ENCODE results near the gene ACSBG1.

ACSBG1 gene, protein sequence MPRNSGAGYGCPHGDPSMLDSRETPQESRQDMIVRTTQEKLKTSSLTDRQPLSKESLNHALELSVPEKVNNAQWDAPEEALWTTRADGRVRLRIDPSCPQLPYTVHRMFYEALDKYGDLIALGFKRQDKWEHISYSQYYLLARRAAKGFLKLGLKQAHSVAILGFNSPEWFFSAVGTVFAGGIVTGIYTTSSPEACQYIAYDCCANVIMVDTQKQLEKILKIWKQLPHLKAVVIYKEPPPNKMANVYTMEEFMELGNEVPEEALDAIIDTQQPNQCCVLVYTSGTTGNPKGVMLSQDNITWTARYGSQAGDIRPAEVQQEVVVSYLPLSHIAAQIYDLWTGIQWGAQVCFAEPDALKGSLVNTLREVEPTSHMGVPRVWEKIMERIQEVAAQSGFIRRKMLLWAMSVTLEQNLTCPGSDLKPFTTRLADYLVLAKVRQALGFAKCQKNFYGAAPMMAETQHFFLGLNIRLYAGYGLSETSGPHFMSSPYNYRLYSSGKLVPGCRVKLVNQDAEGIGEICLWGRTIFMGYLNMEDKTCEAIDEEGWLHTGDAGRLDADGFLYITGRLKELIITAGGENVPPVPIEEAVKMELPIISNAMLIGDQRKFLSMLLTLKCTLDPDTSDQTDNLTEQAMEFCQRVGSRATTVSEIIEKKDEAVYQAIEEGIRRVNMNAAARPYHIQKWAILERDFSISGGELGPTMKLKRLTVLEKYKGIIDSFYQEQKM

DNA sequence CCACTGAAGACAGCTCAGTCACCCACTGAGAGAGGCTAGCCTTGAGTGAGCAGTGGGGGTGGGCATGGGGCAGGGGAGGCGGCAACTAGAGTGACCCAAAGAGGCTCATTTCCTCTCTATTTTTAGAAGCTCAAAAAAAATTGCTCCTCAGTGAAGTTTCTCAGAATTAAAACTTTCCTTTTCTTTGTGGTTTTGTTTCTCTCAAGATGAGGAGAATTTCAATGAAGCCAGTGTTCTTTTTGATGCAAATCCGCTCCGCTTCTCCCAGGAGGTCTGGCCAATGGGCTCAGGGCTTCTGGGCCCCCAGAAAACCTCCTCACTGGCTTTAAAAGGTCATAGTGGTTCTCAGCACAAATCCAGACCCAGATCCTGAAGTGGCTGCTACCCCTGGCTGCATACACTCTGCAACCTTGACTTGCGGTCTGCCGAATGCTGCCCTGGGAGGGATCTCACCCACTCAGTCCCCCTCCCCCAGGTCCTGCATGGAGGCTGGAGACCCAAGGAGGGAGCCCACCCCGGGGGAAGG lies at the start of gene ACSBG1:
TSS of gene ACSBG1 (minus strand) at position 51 of the 526 bp plus-strand sequence. CDS start 64 bp downstream, outside the sequence.
- no peak for DNase-seq (ENCODE audit: low read depth)

DNA sequence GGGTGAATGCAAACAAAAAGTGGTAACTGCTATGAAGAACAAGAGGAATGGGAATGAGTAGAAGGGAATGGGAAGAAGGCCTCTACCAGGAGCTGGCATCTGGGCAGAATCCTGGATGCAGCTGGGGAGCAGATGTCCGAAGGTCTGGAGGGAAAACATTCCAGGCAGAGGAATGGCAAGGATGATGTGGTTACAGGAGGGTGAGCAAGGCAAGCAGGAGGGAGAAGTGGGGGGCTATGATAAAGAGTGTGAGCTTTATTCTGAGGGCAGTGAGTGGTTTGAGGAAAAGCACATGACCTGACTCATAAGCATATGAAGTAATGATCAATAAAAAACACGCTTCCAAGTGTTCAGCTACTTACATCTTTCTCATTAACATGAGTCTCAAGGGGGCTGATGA lies 48.0 kb upstream of the ACSBG1 start:
- DNase-seq (ENCODE audit: low read depth), result no peak

DNA sequence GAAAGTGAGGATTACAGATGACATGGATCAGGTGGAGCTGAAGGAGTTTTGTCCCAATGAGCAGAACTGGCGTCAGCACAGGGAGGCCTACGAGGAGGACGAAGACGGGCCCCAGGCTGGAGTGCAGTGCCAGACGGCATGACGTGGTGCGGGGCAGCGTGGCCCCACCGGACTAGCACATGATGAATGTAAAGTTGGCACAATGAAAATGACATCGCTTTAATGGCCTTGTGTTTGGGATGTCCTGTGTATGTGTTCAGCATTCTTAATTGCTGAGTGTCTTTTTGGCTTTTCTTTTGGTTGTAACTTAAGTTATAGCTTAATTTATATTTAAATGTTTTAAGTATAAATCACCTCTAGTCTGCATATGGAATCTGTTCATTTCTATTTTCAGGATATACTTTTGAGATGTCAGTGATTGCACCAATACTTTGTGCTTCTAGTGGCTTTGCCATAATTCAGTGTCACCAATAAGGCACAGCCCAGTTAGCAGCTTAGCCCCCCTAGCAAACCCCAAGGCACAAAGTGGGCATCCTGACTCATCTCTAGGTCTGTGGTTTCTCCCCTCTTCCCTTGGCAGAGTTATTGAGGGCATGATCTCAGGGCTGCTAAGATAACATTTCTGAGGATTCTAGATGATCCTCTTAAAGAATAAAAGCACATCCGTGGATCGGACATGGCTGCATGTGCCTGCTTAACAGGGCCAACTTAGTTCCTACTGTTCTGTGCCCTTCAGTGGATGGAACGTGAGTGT lies 46.1 kb upstream of the ACSBG1 start:
- no peak for DNase-seq (ENCODE audit: low read depth)

DNA sequence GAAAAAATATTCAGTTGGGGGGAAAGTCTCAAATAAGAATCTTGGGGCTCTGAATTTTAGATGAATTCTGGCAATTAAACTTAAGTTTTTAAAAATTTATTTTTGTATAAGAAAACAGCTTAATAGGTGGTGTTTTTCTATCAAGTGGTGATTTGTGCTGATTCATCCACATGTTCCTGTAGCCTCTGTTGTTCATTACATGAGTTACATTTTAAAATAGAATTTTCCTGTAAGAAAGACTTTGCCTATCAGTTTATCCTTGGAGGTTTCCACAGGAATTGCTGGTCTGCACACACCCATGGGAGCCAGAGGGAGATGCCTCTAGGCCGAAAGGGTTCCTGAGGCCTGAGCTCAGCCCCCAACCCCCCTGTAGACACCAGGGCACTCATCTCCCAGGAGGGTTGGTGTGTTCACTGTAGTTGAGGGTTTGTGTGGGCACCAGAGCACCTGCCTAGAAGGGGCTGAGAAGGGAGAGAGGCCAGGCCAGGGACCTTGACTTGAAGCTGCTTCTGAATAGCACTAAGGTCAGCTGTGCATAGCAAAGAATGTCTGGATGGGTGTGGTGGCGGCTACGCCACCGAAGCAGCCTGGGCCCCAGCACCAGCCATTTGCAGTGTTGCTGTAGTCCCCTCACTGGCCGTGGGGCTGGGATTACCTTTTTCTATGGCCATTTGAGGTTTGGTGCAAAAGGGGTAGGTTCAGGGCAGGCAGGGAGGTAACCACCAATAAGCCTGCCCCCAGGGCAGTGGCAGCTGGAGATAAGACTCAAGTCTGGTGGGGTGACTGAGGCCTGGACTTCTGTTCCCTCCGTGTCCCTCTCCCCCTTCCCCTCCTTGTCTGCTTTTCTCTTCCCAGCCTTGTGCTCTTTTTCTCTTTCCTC lies 41.9 kb upstream of the ACSBG1 start:
- DNase-seq (ENCODE audit: low read depth), result no peak

DNA sequence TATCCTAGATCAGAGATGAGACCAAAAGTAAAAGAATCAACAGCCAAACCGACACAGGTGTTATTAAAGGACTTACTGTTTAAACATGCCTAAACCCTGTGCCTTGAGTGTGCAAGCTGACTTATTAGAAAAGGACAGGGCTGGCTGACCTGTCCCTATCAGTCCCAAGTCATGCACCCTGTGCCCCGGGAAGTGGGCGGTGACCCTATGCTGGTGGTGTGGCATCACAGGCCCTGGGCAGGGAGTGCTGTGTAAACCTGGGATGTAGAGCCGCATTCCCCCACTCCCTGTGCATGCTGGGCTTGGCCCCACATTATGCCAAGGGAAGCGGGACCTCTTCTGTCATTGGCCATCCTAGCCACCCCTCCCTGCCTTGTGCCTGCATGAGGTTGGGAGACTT lies 40.6 kb upstream of the ACSBG1 start:
- DNase-seq (ENCODE audit: low read depth), result no peak

DNA sequence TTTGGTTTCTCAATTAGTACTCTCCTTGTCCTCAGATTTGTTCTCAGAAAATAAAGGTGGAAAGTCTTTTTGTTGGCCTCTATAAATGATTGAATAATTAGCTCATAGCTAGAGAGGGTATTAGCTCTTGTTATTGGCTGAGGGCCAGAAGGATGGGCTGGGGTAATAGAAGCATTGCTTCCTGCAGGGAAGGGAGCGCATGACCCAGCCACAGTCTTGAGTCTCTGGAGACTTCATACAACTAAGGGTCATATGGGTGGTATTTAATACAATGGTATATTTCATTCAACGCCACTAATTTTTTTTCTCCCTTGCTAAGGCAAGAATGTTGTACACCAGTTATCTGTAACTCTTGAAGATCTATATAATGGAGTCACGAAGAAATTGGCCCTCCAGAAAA lies 38.4 kb upstream of the ACSBG1 start:
- no peak for DNase-seq (ENCODE audit: low read depth)

DNA sequence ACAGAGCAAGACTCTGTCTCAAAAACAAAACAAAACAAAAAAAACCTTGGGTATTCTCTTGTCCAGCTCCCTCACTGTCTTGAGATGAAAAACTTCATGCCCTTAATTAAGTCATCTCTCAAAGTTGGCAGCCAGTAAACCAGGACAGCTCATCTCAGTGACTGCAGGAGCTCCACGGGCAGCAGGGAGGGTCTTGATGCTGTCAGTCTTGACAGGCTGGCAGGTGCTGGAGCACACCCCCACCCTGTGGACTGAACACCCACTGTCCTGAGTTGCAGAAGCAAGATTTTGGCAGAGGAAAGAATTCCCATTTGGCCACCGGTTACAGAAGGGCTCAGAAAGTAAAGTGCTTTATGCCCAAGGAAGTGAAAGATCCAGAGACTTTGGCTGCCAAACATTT lies 38.0 kb upstream of the ACSBG1 start:
- DNase-seq (ENCODE audit: low read depth), result no peak

DNA sequence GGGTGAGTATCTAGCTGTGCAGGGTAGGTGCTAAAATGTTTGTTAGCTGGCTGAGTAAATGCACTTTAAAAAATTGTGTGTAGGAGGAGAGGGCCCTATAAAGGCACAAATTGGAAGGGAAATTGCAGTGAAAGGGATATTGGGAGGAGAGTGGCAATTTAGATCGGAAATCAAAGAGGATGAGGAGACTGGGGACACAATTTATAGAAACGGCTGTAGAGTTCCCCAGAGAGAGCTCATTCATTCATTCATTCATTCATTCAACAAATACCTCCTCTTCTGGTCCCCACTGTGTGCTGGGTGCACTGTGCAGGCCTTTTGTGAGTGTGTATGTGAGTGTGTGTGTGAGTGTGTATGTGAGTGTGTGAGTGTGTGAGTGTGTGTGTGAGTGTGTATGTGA lies 32.4 kb upstream of the ACSBG1 start:
- DNase-seq (ENCODE audit: low read depth), result no peak

DNA sequence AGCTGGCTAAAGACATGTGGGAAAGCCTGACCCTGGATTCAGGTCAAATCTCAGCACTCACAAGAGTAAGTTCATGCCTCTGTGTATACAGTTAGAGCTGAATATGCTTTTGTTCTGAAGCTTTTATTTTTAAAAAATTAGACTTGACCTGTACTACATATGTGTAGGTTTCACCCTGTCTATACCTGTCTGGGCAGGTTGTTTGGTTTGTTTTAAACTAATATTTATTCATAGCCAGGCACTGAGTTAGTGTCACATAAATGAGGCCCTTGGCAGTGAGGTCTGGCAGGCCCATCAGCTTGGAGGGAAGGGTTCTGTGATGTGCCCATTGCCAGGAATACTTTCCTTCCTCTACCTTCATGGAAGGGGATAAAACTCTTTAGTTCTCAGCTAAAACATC lies 31.9 kb upstream of the ACSBG1 start:
- DNase-seq (ENCODE audit: low read depth), result no peak

DNA sequence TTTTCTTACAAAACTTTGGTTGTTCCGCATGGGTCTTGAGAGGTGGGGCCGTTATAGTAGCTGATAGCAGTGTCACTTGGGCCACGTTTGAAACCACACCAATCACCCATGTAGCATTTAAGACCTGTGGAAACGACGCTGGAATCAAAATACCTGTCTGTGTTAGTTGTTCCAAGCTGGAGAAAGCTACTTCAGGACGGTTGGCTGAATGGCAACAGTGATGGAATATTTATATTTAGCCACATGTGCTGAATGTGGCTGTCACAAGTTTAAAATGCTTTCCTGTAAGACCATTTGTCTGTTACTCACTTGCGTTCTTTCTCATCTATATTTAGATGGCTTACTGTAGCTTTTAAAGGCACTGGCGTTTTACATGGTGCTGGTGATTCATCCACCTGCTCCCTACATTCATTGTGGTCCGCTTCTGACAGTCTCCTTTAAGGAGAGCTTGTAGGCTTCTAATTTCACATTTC lies 31.4 kb upstream of the ACSBG1 start:
- no peak for DNase-seq (ENCODE audit: low read depth)

DNA sequence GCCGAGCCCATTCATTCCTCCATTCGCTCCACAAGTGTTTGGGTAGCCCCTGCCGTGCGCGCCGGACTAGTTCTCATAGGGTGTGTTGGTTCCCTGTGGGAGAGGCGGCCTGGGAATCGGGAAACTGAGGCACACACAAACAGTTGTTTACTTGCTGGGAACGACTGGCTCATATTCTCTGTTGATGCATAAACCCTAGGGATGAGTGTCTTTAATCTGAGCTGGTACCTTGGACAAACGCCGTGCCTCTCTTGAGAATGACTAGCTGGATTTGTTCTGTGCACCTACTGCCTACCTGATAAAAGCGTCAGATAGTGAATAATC lies 30.7 kb upstream of the ACSBG1 start:
- DNase-seq (ENCODE audit: low read depth), result no peak

DNA sequence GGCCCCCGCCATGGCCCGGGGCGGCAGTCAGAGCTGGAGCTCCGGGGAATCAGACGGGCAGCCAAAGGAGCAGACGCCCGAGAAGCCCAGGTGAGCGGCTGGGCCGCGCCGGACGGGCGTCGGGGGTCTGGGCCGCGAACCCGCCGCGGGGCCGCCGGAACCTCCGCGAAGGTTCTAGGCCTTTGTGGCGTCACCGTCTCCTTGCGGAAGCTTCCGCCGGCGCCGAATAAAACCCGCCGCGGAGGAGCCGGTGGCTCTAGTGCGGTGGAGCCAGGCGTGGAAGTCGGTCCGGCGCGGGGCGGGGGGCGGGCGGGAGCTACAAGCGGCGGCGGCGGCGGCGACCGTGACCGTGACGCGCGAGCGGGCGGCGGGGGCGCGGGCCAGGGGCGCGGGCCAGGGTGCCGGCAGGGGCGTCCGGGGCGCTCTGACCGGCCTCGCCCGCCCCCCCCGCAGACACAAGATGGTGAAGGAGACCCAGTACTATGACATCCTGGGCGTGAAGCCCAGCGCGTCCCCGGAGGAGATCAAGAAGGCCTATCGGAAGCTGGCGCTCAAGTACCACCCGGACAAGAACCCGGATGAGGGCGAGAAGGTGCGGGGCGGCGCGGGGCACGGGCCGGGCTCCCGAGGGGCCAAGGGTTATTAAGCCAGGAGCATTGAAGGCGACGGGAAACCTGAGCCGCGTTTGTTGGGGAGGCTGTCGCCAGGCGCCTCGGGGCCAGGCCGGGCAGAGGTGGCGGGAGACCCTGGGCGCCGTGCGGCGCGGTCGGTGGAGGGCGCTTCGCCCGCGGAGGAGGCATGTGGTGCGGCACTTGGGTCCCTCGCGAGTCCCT lies 30.2 kb upstream of the ACSBG1 start, which contains the start of gene DNAJA4:
TSS of gene DNAJA4 (plus strand) at position 259 of the 833 bp plus-strand sequence. CDS start at position 461, 202 bp downstream.
- no peak for DNase-seq (ENCODE audit: low read depth)

DNA sequence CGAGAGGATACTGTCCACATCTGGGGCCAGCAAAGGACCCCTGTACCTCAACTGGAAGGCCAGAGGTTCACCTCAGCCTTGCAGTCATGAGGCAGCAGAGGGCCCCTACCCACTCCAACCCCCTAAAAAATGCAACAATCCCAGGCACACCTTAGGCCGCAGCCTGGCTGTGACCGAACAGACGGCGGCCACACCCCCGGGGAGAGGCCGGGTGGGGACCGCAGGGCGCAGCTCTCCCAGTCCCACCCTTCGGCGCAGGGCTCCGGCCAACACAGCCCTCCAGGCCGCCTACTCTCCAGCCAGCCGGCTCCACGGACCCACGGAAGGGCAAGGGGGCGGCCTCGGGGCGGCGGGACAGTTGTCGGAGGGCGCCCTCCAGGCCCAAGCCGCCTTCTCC lies 29.5 kb upstream of the ACSBG1 start:
- no peak for DNase-seq (ENCODE audit: low read depth)

DNA sequence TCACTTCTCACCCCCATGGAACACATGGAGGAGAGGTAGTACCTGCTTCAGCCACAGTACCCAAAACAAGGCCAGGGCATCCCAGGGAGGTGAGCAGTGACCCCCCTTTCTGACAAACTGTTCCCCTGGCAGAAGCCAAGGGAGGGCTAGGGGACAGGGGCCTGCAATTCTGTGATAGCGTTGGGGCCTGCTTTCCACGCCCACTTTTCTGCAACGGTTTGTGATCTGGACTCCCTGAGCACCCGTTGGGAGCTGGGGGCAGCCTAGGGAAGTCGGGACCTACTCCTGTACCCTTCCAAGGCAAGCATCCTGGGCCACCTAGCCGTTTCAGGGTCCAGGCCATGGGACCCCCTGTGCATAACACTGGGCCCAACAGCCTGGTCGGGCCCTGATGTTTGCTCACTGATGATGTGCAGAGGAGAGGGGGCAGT lies 29.0 kb upstream of the ACSBG1 start:
- no peak for DNase-seq (ENCODE audit: low read depth)

DNA sequence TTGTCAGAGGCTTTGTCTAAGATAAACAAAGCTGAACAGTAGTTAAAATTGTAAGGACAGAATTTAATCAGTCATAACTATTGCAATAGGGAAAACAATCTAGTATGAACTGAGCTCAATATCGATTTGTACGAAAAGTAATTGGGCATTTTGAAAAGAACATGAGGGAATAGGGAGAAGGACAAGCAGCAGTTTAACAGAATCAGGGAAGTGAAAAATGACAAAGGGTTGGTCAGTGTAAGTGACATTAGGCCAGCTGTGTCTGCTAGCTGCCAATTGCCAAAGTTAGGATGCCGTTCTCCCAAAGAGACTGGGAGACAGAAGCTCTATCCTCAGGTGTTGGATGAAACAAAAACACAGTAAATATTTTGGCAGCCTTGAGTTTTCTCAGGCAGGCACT lies 26.7 kb upstream of the ACSBG1 start:
- no peak for DNase-seq (ENCODE audit: low read depth)

DNA sequence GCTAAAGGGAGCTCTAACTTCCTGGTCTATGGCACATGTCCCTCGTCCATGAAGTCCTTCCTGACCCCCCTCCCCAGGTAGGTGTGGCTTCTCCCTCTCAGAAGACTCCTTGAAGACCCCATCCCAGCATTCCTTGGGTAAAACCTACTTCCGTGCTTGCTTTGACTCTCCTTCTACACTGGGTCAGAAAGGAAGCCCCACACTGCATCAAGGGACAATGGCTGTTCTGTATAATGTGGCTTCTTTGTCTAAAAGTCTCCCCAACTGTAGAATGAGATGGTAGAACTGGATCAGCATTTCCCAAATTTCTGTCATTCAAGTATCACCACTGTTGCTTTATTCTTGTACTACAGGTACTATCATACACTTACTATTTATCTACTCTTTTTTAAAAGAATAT lies 26.1 kb upstream of the ACSBG1 start:
- DNase-seq (ENCODE audit: low read depth), result no peak

DNA sequence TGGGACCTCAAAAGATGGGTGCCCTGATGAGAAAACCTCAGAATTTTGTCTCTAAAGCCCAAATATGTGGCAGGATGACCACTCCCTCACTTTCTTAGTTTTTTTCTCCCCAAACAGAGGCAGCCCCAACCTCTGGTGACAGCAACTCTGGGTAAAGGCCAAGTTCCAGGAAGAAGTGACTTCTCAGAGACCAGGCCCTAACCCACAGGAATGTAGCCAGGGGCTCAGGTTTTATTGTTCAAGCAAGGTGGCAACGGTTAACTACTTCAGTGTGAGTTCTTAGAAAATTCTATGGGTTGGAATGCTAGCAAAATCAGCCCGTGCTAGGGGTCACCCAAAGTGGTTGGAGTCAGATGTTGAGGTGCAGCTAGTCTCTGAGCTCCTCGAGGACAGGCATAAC lies 24.9 kb upstream of the ACSBG1 start:
- DNase-seq (ENCODE audit: low read depth), result no peak

DNA sequence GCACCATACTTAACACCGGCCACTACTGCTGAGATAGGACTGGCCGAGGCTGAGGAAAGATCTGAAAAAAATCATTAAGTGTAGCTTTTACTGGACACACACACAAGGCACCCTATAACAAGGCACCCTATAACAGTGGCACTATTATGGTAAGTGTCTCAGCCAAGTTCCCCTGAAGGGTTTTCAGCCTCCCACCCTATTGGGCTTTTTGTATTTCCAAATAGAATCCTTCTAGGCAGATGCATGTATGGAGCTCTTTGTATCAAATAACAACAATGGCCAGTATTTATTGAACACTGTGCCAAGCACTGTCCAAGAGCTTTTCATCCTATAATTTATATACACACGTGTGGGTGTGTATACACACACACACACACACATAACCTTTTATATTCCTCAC lies 23.3 kb upstream of the ACSBG1 start:
- no peak for DNase-seq (ENCODE audit: low read depth)

DNA sequence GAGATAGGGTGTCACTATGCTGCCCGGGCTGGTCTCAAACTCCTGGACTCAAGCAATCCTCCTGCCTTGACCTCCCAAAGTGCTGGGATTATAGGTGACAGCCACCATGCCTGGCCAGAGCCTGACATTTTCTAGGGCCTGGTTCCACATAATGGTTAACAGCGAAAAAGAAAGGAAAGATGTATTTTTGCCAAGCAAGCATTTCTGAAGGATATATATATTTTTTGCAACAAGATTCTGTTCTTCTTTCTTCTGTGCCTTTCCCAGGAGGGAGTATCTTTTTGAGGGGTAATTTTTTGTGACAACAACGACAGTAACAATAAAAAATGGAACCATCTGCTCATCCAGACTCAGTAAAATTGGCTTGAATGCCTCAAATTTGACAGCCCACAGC lies 21.7 kb upstream of the ACSBG1 start:
- DNase-seq (ENCODE audit: low read depth), result no peak

DNA sequence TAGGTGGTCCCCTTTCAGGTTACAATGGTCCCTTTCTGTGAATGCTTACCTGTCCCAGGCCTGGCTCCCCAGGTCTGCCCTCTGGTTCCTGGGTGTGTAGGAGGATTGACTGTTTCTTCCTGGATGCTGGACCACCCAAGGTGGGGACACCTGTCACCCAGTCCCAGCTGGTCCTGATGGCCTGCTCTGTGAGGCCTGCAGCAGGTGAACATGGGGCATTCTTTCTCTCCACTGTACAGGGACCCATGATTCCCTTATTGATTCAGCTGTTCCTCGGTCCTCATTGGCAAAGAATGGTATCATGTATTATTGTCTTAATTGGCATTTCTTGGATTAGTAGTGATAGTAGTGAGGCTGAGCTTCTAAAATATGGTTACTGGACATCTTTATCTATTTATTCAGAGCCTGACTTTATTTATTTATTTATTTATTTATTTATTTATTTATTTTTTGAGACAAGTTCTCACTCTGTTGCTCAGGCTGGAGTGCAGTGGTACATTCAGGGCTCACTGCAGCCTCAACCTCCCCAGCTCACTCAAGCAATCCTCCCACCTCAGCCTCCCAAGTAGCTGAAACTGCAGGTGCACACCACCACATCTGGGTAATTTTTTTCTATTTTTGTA lies 21.2 kb upstream of the ACSBG1 start:
- DNase-seq (ENCODE audit: low read depth), result no peak
